Activated CD8-positive, alpha-beta memory T cell treated with anti-CD3 and anti-CD28 coated beads for 24 hours (primary cell): ENCODE data around the gene ASB14.

Experiments used
- DNase-seq: peaks from one replicate; pipeline ENCODE4 v3.0.0-alpha.2; 2020

The ASB14 gene

GRCh38 chr3:57257678-57258077 is 34.8 kb downstream of the ASB14 start:
- DNase-seq: no peak

GRCh38 chr3:57256844-57257243 is 35.6 kb downstream of the ASB14 start:
- DNase-seq: no peak

- DNase-seq: no peak
Observed at GRCh38 chr3:57252404-57252803, 40.1 kb downstream of the ASB14 start.

DNA sequence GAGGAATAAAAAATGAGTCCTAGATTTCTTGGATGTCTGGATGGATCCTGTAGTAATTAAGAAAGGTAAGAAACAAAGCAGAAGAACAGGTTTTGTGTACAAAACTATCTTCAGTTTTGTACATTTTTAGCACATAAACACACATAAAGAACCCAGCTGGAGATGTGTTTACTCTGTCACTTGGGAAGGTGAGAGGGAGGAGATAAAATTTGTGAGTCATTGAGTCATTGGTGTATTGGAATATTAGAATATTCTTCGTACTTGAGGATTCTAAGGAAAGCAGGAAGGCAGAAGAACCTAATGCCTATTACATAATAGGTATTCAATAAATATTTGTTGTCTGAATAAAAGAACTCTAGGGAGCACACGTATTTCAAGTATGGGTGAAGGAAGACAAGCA is 47.5 kb downstream of the ASB14 start:
- no peak for DNase-seq

GRCh38 chr3:57234613-57235575 is 57.6 kb downstream of the ASB14 start:
- DNase-seq: no peak

- no peak for DNase-seq
Observed at GRCh38 chr3:57233799-57234198, 58.7 kb downstream of the ASB14 start.

GRCh38 chr3:57230006-57230405 is 62.5 kb downstream of the ASB14 start:
- no peak for DNase-seq

DNA sequence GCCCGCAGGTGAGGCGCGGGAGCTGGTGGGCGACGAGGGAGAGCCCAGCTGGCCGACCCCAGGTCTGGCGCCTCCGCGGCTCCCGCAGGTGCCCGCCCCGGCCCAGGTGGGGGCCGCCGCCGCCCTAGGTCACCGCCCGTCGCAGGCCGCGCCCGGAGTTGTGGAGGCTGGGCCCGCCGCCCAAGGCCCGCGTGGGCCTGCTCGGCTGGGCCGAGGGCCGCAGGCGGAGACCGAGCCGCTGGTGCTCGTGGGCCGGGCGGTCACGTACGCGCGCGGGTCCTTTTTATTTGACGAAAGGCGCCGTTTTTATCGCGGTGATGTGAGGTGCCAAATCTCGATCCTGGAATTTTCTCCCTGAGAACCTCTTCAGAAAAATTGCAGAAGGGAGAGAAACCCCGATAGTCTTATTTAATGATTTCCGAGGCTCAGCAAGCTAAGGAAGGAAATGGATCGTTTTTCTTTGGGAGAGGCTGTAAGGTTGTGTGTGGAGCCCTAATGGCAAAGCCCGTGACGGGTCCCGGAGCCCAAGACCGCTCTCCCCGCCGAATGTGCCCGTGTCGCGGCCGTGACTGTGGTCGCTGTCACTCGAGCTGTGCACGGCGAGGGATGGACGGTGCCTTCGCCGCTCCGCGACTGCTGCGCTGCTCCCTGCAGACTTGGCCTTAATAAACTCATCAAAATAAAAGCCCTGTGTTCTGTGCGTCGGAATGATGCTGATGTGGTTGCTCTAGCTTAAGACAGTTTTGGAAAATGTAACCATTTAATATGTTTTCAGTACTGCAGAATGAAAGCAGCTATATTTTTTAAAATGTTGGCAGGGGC is 64.3 kb downstream of the ASB14 start:
- peak; percentile 73 for DNase-seq

DNA sequence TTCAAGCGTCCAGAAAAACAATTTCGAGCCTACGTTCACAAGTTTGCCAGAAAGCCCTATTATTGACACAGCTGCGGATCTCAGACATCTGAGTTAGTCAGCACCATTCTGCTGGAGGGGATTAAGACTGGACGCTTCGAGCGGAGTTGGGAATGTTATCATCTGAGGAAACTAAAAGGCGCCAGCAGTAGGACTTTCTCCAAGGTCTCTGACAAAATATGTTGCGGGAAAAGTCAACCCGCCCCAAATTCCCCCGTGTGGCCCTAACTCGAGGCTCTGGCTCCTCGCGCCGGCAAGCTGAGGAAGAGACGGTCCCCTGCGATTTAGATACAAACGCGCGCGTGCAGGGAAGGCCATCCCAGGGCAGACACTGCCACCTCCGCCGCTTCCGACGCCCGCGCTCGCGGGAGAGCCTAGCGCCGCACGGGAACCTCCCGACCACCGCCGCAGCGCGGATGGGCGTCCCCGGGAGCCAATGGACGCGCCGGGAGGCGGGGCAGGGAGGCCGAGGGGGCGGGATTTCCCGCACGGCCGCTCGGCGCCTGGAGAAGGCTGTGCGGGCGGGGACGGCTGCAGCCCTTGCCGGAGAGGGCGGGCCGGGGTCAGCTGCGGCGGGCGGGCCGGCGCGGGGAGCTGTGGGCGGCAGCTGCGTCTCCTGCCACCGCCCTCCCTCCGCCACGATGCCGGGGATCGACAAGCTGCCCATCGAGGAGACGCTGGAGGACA is 65.1 kb downstream of the ASB14 start, which contains the start of gene APPL1:
Gene APPL1, plus strand, starts transcription at position 526 of the 726 bp plus-strand sequence. Its CDS starts 155 bp downstream, at position 681.
- DNase-seq: peak; percentile 96

DNA sequence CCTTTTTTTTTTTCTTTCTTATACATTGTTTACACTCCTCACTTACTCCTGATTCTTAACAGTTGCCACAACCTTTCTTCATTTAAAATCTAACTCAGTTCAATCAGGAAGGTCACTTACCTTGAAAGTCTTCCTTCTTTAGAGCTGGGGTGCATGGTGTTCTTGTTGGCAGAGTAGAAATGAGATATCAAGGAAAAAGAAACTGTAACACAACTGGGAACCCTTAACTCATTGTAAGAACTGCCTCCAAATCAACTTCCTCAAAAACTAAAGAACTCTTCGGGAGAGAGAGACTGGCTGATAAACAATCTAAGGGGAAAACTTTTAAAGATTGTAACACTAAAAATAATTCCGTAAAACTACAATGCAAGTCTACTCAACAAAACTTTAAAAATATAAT is 66.3 kb downstream of the ASB14 start:
- no peak for DNase-seq

DNA sequence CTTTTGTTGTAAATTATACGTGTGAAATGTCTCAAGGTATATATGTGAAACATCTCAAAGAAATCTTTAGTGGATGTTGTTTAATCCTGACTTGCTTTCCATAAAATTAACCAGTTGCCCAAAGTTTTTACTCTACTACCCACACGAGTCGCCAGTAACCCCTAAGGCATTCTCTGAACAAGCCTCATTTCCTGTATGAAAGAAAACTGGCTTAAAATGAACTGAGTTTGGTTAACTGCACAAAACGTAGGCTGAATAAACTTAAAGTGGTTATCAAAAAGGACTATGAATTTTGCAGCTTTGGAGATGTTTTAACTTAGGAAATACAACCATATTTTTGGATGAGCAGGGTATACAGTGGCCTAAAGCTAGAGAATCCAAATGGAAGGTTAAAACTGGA is 67.6 kb downstream of the ASB14 start:
- DNase-seq: no peak

GRCh38 chr3:57221883-57222282 is 70.6 kb downstream of the ASB14 start:
- no peak for DNase-seq
